Stomach (tissue), 4 donors: ENCODE data around the gene C20orf202.
"Not testable (repeated sequence)": the region's sequence is repeated elsewhere in the genome, so short reads cannot be mapped to it uniquely, and the experiment has no call there.

Experiments used
- EP300 ChIP-seq: sonication (generic); formaldehyde crosslinking; IDR thresholded peaks from one replicate; pipeline ENCODE4 v1.6.1; 2017; ENCODE audit warnings: antibody characterized with exemption
- POLR2A ChIP-seq, 4 donors: fragments of 450-650 bp; IDR thresholded peaks; one replicate each; pipeline ENCODE4 v1.6.1; 2016; ENCODE audit warnings: antibody characterized with exemption in 4 of 4, control low read depth in 2 of 4, mild to moderate bottlenecking in 1 of 4, moderate library complexity in 1 of 4
- POLR2AphosphoS5 ChIP-seq, 3 donors: sonication (generic); formaldehyde crosslinking; IDR thresholded peaks; one replicate each; pipeline ENCODE4 v1.6.1; 2016; ENCODE audit warnings: antibody characterized with exemption in 3 of 3
- TF ChIP-seq, protein P1 (sequence below), 7 experiments: fragments of 450-650 bp in 4 of 7; fragments of 200-600 bp in 3 of 7; sonication (generic) in 3 of 7; IDR thresholded peaks; one replicate each; pipeline ENCODE4 v1.5.1; 2016 to 2019; ENCODE audit warnings: antibody characterized with exemption in 7 of 7, control low read depth in 2 of 7, mild to moderate bottlenecking in 1 of 7

DNA sequence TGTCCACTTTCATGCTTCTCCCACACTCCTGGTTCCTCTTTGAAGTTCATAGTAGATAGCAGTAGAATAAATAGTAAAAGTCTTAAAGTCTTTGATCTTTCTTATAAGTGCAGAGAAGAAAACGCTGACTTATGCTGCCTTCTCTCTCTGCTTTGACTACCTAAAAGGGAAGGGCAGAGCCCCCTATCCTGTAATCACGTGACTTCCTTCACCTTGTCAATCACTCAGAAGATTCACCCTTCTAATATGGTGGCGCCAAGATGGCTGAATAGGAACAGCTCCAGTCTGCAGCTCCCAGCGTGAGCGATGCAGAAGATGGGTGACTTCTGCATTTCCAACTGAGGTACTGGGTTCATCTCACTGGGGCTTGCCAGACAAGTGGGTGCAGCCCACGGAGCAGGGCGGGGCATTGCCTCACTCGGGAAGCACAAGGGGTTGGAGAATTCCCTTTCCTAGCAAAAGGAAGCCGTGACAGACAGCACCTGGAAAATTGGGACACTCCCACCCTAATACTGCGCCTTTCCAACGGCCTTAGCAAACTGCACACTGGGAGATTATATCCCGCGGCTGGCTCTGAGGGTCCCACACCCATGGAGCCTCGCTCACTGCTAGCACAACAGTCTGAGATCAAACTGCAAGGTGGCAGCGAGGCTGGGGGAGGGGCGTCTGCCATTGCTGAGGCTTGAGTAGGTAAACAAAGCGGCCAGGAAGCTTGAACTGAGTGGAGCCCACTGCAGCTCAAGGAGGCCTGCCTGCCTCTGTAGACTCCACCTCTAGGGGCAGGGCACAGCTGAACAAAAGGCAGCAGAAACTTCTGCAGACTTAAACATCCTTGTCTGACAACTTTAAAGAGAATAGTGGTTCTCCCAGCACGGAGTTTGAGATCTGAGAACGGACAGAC, 13.5 kb downstream of the C20orf202 start:
- not testable (repeated sequence) for TF ChIP-seq POLR2A (IDR thresholded peaks at IDR 0.05); POLR2AphosphoS5 (IDR thresholded peaks at IDR 0.05); EP300
- TF ChIP-seq, protein P1, sequence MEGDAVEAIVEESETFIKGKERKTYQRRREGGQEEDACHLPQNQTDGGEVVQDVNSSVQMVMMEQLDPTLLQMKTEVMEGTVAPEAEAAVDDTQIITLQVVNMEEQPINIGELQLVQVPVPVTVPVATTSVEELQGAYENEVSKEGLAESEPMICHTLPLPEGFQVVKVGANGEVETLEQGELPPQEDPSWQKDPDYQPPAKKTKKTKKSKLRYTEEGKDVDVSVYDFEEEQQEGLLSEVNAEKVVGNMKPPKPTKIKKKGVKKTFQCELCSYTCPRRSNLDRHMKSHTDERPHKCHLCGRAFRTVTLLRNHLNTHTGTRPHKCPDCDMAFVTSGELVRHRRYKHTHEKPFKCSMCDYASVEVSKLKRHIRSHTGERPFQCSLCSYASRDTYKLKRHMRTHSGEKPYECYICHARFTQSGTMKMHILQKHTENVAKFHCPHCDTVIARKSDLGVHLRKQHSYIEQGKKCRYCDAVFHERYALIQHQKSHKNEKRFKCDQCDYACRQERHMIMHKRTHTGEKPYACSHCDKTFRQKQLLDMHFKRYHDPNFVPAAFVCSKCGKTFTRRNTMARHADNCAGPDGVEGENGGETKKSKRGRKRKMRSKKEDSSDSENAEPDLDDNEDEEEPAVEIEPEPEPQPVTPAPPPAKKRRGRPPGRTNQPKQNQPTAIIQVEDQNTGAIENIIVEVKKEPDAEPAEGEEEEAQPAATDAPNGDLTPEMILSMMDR (IDR thresholded peaks at IDR 0.05): not testable (repeated sequence)
